NOMO-1 treated with DMSO at 0.1 percent for 48 hours (cell line): ENCODE measurements around the gene IFFO2.

Experiments used
- DNase-seq: peaks from one replicate; lab custom pipeline; 2025; ENCODE audit not compliant: unreplicated experiment; lab: John Stamatoyannopoulos, UW

Gene IFFO2

GRCh38 chr1:18951818-18952391 is 4.6 kb downstream of the IFFO2 start:
- DNase-seq: peak; percentile 59

GRCh38 chr1:18951416-18951815 is 5.1 kb downstream of the IFFO2 start:
- peak; percentile 60 for DNase-seq

GRCh38 chr1:18950401-18951026 is 6.0 kb downstream of the IFFO2 start:
- no peak for DNase-seq

GRCh38 chr1:18949686-18950400 is 6.6 kb downstream of the IFFO2 start:
- DNase-seq: peak; percentile 17

DNA sequence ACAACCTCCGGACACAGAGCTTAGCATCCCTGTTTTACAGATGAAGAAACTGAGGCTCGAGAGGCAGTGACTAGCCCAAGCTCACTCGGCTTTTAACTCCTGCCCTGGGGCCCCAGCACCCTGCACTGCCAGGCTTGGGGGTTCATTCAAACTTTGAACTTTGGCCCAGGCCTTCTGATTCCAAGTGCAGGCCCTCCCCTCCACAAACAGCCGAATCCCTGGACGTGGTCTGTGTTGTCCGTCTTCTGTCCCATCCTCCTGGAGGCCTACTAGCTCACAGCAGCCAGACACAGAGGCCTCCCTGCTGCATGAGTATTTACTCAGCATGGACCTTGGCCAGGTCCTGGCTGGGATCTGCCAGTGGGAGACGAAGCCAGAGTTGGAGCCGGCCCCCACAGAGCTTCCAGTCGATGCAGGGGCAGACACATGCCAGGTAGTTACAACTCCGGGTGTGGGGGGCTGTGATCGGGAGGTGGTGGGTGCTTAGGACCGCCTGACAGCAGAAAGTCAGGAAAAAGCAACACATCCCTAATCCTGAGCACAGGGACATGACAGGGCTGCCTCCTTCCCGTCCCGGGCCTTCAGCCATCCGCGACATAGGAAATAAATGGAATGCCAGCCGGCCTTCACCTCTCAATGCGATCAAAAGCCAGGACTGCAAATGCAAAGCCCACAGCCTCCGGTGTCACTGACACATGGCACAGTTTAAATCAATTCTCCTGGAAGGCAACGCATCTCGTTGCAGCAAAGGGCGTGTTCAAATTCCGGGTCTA is 7.4 kb downstream of the IFFO2 start:
- no peak for DNase-seq

DNA sequence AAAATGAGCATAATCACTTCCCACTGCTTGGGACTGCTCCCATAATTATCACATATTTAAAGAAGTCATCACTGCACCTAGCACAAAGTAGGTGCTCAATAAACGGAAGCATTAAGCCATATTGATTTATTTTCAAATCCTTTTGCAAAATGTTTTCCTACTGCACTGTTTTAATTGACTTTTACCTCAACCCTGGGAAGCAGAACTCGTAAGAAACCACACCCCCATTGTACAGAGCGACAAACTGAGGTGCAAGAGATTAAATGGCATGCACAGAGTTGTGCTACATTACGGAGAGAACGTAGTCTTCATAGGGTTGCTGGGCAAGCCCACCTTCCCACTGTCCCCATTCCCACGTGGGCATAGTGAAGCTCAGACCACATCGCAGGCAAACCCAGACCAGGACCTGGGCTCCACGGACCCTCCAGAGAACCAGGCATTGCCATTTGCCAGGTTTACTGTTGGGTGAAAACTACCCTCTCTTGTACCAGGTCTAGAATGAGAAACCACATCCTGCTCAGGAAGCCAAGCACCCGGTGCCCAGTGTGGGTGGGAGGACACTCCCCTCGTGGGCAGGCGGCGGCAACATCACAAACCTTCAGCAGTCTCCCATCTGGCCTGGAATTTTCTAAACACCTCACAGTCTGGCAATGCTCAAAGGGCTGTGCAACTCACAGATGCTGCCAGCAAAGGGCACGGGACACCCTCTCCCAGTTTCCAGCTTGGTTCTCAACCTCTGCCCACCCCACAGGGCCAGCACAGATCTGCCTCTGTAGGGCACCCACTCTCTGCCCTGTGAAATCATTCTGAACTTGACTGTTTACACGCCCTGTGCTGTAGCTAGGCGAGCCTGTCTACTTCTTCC is 8.2 kb downstream of the IFFO2 start:
- no peak for DNase-seq

DNA sequence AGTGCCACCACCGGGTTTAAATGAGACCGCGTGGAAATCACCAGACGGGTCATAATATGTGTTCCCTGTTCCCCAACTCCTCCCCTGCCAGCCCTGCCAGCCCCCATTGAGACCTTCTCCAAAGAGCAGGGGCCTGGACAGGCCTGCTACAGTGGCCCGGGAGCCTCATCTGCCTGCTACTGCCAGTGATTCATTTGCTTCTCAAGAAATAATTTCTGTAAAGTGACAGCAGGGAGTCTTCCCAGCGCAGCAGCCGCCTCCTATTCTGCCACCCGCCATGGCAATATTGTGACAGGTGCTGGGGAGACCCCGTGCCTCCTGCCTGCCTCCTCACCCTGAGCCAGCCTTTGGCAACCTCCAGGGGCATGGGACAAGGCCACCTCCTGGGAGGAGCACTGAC is 8.9 kb downstream of the IFFO2 start:
- no peak for DNase-seq

- no peak for DNase-seq
Measured at GRCh38 chr1:18946550-18947381, 9.7 kb downstream of the IFFO2 start.

- peak; percentile 76 for DNase-seq
Measured at GRCh38 chr1:18945401-18945849, 11.1 kb downstream of the IFFO2 start.

DNA sequence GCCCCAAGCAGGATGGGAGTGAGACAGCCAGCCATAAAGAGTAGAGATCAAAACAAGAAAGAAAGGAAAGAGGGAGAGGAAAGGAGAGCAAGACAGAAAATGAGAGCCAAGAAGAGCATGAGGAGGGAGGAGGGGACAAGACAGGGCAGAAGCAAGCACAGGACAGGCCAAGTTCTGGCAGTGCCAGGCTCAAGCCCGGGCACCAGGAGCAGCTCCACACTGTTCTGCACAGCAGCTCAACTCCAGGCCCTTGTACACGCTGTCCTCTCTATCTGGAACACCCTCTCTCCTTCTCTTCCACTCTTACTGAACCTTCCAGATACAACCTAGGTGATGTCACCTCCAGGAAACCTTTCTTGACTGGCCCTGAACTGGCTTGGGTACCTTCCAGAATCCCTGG is 11.7 kb downstream of the IFFO2 start:
- no peak for DNase-seq

DNA sequence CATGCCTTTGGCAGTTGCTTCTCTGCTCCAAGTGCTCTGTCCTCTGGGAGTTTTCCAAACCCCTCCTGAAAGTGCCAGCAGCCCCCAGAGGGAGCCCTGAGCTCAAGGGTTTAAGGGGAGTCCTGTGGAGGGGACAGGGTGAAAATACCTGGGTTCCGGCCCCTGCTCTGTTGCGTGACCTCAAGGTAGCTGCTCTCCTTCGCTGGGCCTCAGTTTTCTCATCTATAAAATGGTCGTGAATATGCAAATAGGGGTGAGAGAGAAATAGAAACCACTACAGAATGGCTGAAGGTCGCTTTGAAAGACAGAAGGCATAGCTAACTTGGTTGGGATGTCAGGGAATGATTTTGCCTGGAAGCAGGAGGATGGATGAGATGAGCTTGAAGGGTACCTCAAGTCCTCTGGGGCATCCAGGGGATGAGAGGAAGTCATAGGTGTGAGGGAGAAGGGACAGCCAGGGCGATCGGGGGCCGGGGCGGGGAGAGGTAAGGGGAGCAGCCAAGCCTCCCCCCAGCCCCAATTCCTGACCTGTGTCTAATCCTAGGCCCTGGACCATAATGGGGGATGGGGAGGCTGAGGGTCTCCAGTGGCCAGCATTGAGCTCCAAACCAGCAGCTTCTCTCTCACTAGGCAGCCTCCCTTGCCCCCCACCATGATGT is 12.4 kb downstream of the IFFO2 start:
- no peak for DNase-seq

DNA sequence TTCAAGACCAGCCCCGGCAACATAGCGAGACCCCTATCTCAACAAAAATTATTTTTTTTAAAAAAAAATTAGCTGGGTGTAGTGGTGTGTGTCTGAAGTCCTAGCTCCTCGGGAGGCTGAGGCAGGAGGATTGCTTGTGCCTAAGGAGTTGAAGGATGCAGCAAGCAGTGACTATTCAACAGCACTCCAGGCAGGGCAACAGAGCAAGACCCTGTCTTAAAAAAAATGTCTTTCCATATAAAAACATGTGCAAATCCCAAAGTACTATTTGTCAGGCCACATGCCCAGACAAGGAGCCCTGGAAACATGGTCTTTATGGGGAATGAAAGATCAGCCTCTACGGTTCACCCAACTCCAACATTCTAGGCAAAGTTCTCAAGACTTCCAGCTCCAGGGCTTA is 13.3 kb downstream of the IFFO2 start:
- DNase-seq: no peak

GRCh38 chr1:18942340-18942739 is 14.1 kb downstream of the IFFO2 start:
- no peak for DNase-seq

DNA sequence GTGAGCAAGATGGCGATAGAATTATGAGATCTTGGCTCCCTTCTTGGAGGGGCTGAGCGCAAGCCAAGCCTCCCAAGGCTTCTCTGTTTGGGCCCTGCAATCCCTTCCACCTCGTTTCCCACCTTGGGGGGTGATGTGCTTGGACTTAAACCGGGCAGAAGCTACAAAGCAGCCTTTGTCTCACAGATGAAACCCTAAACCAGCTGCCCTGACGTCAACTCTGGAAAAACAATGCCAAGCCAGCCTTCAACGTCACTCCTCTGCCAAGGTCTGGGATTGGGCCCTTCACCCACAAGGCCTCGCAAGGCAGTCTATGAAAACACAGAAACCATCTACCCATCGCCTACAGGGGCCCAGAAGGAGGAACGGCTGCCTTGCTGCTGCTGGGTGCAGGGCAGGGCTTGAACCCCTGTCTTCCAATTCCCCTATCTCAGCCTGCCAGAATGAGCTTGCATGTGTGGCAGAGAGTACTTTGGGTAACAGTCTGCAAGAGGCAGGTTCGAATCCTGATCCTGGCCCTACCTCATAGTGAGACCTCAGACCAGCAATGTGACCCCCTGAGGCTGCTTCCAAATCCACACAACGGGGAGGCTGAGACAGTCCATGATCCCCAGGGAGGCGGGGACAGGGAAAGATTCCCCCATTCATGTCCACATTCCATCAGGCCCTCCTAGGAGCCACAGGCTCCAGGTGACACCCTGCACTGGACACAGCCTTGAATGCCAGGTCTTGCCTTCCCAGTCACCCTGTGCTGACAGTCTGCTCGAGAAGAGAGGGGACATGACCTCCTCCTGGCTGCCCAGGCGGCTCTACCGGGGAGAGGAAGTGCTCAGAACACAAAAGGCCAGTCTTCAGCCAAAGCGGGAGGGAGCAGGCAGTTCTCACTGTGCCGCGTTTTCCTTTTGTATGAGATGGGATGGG is 15.0 kb downstream of the IFFO2 start:
- no peak for DNase-seq

DNA sequence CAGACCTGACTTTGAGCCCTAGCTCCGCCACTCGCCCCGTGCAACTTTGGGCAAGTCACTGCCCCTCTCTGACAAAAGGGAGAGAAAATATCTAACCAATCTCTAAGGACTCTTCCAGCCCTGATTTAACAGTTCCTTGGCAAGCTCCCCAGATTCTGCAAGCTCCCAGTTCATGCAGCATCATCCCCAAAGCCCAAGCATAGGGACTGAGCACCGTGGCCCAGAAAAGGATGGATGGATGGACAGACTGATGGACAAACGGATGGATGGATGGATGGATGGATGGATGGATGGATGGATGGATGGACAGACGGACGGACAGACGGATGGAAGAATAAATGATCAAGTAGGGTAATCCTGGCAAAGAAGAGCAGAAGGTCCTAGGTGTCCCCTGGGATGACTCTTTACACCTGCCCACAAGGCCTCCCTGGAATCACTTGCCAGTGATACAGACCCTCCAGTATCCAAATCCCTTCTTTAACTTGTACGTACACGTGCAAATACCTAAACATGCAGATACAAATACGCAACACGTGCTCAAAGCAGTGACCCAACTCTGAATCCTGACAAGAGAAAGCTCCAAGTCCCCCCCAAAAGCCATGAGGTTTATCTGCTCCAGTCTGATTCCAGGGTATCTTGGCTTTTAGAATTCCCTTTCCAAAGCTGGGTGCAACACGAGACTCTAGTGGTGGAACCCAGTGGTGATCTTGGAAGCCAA is 16.0 kb downstream of the IFFO2 start:
- no peak for DNase-seq

GRCh38 chr1:18939398-18940302 is 16.8 kb downstream of the IFFO2 start:
- DNase-seq: no peak

- no peak for DNase-seq
Measured at GRCh38 chr1:18938707-18939070, 17.8 kb downstream of the IFFO2 start.
